Measurements from ENCODE around the gene COMMD4. TPM values are rescaled to one million over a fixed set of nuclear protein-coding genes. Genes with fewer than 3 reads are reported as not detected.
"Not testable (repeated sequence)": the region's sequence is repeated elsewhere in the genome, so short reads cannot be mapped to it uniquely, and the experiment has no call there.

The COMMD4 gene
- polyA plus RNA-seq, 6 donors from 2014 or later: 27.1 to 47.4 (median 37.9) TPM

DNA sequence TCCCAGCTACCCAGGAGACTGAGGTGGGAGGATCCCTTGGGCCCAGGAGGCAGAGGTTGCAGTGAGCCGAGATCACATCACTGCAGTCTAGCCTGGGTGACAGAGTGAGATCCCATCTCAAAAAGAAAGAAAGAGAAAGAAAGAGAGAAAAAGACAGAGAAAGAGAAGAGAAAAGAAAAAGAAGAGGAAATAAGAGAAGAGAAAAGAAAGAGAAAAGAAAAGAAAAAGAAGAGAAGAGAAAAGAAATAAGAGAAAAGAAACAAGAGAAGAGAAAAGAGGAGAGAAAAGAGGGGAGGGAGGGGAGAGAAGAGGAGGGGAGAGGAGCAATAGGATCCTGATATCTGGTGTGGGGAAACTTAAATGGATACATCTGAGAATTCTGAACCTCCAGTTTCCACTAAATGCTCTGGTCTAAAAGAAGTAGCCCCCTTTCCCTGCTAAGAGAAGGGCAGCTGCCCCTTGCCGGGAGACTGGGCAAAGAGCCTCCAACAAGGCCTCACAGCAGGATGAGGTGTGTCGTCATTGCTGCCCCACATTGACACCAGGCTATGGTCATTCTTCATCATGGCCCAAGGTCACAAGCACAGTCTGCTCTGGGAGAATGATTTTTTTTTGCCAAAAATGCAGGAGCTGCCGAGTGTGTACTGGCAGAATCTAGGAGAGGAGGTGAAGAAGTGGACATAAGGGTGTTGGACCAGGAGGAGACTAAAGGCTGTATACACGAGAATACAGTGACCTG lies 21.1 kb upstream of the COMMD4 start:
- Mint-ChIP-seq H3K27ac (no peak overlapping the region), H3K36me3 (no peaks in the 10 kb centered on the region), H3K4me1 (no peaks in the 10 kb centered on the region), H3K27me3 (peaks cover 10 to 16% (median 11%) of the 10 kb centered on the region in 3 donors), H3K4me3 (peak overlapping the region in 1 of 8 donors; percentile 67), H3K9me3 (no peaks in the 10 kb centered on the region)
- no peak for DNase-seq
- ATAC-seq (ENCODE audit: low read depth in 2 of 2): no peak

- peaks cover 7 to 16% (median 9%) of the 10 kb centered on the region in 3 donors for H3K27me3 Mint-ChIP-seq
- ATAC-seq (ENCODE audit: low read depth in 2 of 2); H3K4me1 Mint-ChIP-seq; H3K36me3 Mint-ChIP-seq; H3K9me3 Mint-ChIP-seq; H3K4me3 Mint-ChIP-seq; DNase-seq; H3K27ac Mint-ChIP-seq: not testable (repeated sequence)
These were observed 16.5 kb upstream of the COMMD4 start for GRCh38 chr15:75319231-75319897.

- H3K4me1 Mint-ChIP-seq: no peaks in the 10 kb centered on the region
- no peak overlapping the region for H3K4me3 Mint-ChIP-seq
- DNase-seq (no peak), ATAC-seq (ENCODE audit: low read depth in 2 of 2) (no peak)
- peaks cover 7 to 17% (median 9%) of the 10 kb centered on the region in 3 donors for H3K27me3 Mint-ChIP-seq
- no peaks in the 10 kb centered on the region for H3K9me3 Mint-ChIP-seq
- peak overlapping the region in 2 of 6 donors; percentile 0 to 67 for H3K27ac Mint-ChIP-seq
- H3K36me3 Mint-ChIP-seq: no peaks in the 10 kb centered on the region
These were observed 14.2 kb upstream of the COMMD4 start for GRCh38 chr15:75321711-75322110.

DNA sequence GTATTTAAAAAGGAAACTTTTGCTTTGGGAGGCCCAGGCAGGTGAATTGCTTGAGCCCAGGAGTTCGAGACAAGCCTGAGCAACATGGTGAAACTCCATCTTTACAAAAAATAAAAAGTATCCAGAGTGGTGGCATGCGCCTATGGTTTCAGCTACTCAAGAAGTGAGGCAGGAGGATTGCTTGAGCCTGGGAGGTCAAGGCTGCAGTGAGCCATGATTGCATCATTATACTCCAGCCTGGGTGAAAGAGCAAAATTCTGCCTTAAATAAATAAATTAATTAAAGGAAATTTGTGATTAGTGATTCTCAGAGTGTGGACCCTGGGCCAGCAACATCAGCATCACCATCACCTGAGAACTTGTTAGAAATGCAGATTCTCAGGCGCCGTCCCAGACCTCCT lies 9.9 kb upstream of the COMMD4 start:
- Mint-ChIP-seq H3K9me3 (no peaks in the 10 kb centered on the region), H3K4me3 (no peak overlapping the region), H3K27me3 (peaks cover 9 to 25% (median 16%) of the 10 kb centered on the region in 3 donors), H3K36me3 (no peaks in the 10 kb centered on the region), H3K27ac (no peak overlapping the region), H3K4me1 (peaks cover 0 to 6% (median 0%) of the 10 kb centered on the region in 3 donors)
- DNase-seq (no peak), ATAC-seq (ENCODE audit: low read depth in 2 of 2) (no peak)

- H3K36me3 Mint-ChIP-seq: no peaks in the 10 kb centered on the region
- peaks cover 0 to 6% (median 0%) of the 10 kb centered on the region in 3 donors for H3K4me1 Mint-ChIP-seq
- H3K27ac Mint-ChIP-seq: peak overlapping the region in 1 of 6 donors; percentile 39
- H3K27me3 Mint-ChIP-seq: peaks cover 4 to 18% (median 10%) of the 10 kb centered on the region in 3 donors
- no peaks in the 10 kb centered on the region for H3K9me3 Mint-ChIP-seq
- DNase-seq (no peak), ATAC-seq (ENCODE audit: low read depth in 2 of 2) (no peak)
- H3K4me3 Mint-ChIP-seq: no peak overlapping the region
These were observed 8.9 kb upstream of the COMMD4 start for GRCh38 chr15:75327005-75327404.

DNA sequence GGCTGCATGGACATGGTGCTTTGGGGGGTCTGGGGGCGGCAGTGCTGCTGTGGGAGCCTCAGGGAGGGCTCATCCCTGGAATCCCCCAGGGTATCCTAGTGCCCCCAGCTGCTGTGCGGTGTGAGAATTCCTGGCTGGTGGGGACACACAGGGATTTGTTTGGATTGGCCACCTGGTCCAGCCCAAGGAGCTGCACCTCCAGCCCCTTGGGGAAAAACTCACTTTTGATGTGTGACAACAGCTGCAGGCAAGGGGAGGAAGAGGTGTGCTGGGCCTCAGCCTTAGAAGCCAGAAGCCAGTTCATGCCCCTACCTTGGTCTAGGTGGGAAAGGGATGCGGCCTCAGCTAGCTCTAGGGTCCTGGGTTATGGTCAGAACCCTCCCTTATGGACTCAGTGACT lies 8.4 kb upstream of the COMMD4 start:
- ATAC-seq (ENCODE audit: low read depth in 2 of 2) (no peak), DNase-seq (no peak)
- Mint-ChIP-seq H3K36me3 (no peaks in the 10 kb centered on the region), H3K4me1 (peaks cover 0 to 6% (median 0%) of the 10 kb centered on the region in 3 donors), H3K27me3 (peaks cover 4 to 16% (median 8%) of the 10 kb centered on the region in 3 donors), H3K27ac (peak overlapping the region in 1 of 6 donors; percentile 39), H3K9me3 (no peaks in the 10 kb centered on the region), H3K4me3 (no peak overlapping the region)

- no peak overlapping the region for H3K4me3 Mint-ChIP-seq
- no peak overlapping the region for H3K27ac Mint-ChIP-seq
- no peak for ATAC-seq (ENCODE audit: low read depth in 2 of 2)
These were observed 7.2 kb upstream of the COMMD4 start for GRCh38 chr15:75328493-75329314.

GRCh38 chr15:75329571-75329970 lies 6.3 kb upstream of the COMMD4 start:
- H3K27ac Mint-ChIP-seq: no peak overlapping the region

More at GRCh38 chr15:75328493-75329314, 7.2 kb upstream of the COMMD4 start:
- peaks cover 2 to 16% (median 8%) of the 10 kb centered on the region in 3 donors for H3K27me3 Mint-ChIP-seq
- no peaks in the 10 kb centered on the region for H3K9me3 Mint-ChIP-seq
- no peaks in the 10 kb centered on the region for H3K36me3 Mint-ChIP-seq
- H3K4me1 Mint-ChIP-seq: peaks cover 0 to 6% (median 0%) of the 10 kb centered on the region in 3 donors
- no peak for DNase-seq

GRCh38 chr15:75332093-75332492 lies 3.8 kb upstream of the COMMD4 start:
- ATAC-seq (ENCODE audit: low read depth in 2 of 2); H3K36me3 Mint-ChIP-seq; H3K27ac Mint-ChIP-seq; H3K9me3 Mint-ChIP-seq; DNase-seq; H3K27me3 Mint-ChIP-seq: not testable (repeated sequence)
- Mint-ChIP-seq H3K4me1 (peaks cover 14 to 21% (median 19%) of the 10 kb centered on the region in 3 donors), H3K4me3 (peak overlapping the region in 1 of 8 donors; percentile 25)

More at GRCh38 chr15:75329571-75329970, 6.3 kb upstream of the COMMD4 start:
- no peaks in the 10 kb centered on the region for H3K36me3 Mint-ChIP-seq
- no peak for DNase-seq
- peaks cover 0 to 8% (median 8%) of the 10 kb centered on the region in 3 donors for H3K27me3 Mint-ChIP-seq
- ATAC-seq (ENCODE audit: low read depth in 2 of 2): no peak
- no peak overlapping the region for H3K4me3 Mint-ChIP-seq
- H3K4me1 Mint-ChIP-seq: peaks cover 0 to 6% (median 0%) of the 10 kb centered on the region in 3 donors
- no peaks in the 10 kb centered on the region for H3K9me3 Mint-ChIP-seq

DNA sequence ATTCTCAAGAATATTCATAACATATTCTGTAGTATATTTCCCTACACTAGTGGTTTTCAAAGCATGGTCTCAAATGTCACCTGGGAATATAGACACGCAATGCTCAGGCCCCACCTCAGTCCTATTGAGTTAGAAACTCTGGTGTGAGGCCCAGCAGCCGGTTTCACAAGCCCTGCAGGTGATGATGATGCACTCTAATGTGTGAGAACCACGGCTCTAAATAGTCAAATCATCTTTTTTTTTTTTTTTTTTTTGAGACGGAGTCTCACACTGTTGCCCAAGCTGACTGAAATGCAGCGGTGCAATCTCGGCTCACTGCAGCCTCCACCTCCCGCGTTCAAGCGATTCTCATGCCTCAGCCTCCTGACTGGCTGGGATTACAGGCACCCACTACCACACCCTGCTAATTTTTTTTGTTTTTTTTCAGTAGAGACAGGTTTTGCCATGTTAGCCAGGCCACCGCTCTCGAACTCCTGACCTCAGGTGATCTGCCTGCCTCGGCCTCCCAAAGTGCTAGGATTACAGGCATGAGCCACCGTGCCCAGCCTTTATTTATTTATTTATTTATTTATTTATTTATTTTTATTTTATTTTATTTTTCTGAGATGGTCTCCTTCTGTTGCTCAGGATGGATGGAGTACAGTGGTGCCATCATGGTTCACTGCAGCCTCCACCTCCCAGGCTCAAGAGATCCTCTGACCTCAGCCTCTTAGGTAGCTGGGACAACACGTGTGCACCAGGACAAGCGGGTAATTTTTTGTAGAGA lies 2.0 kb upstream of the COMMD4 start:
- ATAC-seq (ENCODE audit: low read depth in 2 of 2): peak in 1 of 2 donors; percentile 37
- H3K4me1 Mint-ChIP-seq: peaks cover 14 to 24% (median 23%) of the 10 kb centered on the region in 3 donors
- H3K9me3 Mint-ChIP-seq, DNase-seq, H3K36me3 Mint-ChIP-seq, H3K27me3 Mint-ChIP-seq: not testable (repeated sequence)
- H3K27ac Mint-ChIP-seq: peak overlapping the region in 3 of 6 donors; percentile 47 to 66 (median 63)
- peak overlapping the region in 2 of 8 donors; percentile 57 to 88 for H3K4me3 Mint-ChIP-seq

DNA sequence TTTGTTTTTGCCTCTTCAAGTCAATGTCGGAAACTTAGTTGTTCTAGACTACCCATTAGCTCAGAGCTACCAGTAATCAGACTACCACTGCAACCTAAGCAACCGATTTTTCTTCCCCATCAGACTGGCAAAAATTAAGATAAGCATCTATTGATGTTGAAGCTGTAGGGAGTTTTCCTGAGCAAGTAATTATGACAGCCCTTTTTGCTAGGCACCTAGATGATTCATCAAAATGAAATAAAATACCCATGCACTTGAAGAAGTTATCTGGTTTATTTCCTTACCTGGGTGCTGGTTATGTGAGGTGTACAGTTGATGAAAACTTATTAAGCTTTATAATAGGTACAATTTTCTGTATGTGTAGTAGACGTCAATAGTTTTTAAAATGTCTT lies 554 bp upstream of the COMMD4 start:
- no peaks in the 10 kb centered on the region for H3K27me3 Mint-ChIP-seq
- no peaks in the 10 kb centered on the region for H3K9me3 Mint-ChIP-seq
- peak overlapping the region; percentile 88 to 98 (median 94) for H3K4me3 Mint-ChIP-seq
- DNase-seq (no peak), ATAC-seq (ENCODE audit: low read depth in 2 of 2) (no peak)
- H3K36me3 Mint-ChIP-seq: no peaks in the 10 kb centered on the region
- H3K27ac Mint-ChIP-seq: peak overlapping the region in 5 of 6 donors; percentile 74 to 98 (median 97)
- peaks cover 18 to 27% (median 24%) of the 10 kb centered on the region in 3 donors for H3K4me1 Mint-ChIP-seq

GRCh38 chr15:75338661-75339240 lies 2.9 kb downstream of the COMMD4 start:
- DNase-seq: no peak
- H3K9me3 Mint-ChIP-seq: no peaks in the 10 kb centered on the region
- peak overlapping the region in 2 of 6 donors; percentile 39 to 93 for H3K27ac Mint-ChIP-seq
- H3K4me3 Mint-ChIP-seq: peak overlapping the region in 2 of 8 donors; percentile 40 to 55
- peaks cover 18 to 27% (median 24%) of the 10 kb centered on the region in 3 donors for H3K4me1 Mint-ChIP-seq
- no peaks in the 10 kb centered on the region for H3K27me3 Mint-ChIP-seq
- ATAC-seq (ENCODE audit: low read depth in 2 of 2): no peak
- no peaks in the 10 kb centered on the region for H3K36me3 Mint-ChIP-seq
